ENCODE data around the gene ALDH3B2.
"Not testable (repeated sequence)": the region's sequence is repeated elsewhere in the genome, so short reads cannot be mapped to it uniquely, and the experiment has no call there.

ALDH3B2 gene

GRCh38 chr11:67691149-67691548, 16.7 kb upstream of the ALDH3B2 start:
- no peaks in the 10 kb centered on the region for H3K4me1 ChIP-seq
- H3K27me3 ChIP-seq, result peaks cover 0 to 29% of the 10 kb centered on the region in 2 donors
- H3K27ac ChIP-seq, result no peak overlapping the region
- H3K36me3 ChIP-seq, result no peaks in the 10 kb centered on the region
- no peaks in the 10 kb centered on the region for H3K9me3 ChIP-seq
- no peak for DNase-seq
- H3K4me3 ChIP-seq, result no peak overlapping the region
- intact Hi-C loops (cut with DNase I; ENCODE audit: low total_unique reads), result no loop called here
- no peak for TF ChIP-seq CTCF (IDR thresholded peaks at IDR 0.05)

GRCh38 chr11:67689178-67689577, 14.8 kb upstream of the ALDH3B2 start:
- H3K4me1 ChIP-seq, result no peaks in the 10 kb centered on the region
- no peak overlapping the region for H3K27ac ChIP-seq
- H3K4me3 ChIP-seq, result no peak overlapping the region
- peaks cover 0 to 29% of the 10 kb centered on the region in 2 donors for H3K27me3 ChIP-seq
- no peaks in the 10 kb centered on the region for H3K9me3 ChIP-seq
- DNase-seq, result no peak
- intact Hi-C loops (cut with DNase I; ENCODE audit: low total_unique reads), result no loop called here
- no peaks in the 10 kb centered on the region for H3K36me3 ChIP-seq
- no peak for TF ChIP-seq CTCF (IDR thresholded peaks at IDR 0.05)

- TF ChIP-seq CTCF (IDR thresholded peaks at IDR 0.05), result no peak
- H3K9me3 ChIP-seq, result no peaks in the 10 kb centered on the region
- peaks cover 0 to 34% of the 10 kb centered on the region in 2 donors for H3K27me3 ChIP-seq
- DNase-seq, result no peak
- H3K36me3 ChIP-seq, result no peaks in the 10 kb centered on the region
- intact Hi-C loops (cut with DNase I; ENCODE audit: low total_unique reads), result no loop called here
- H3K4me3 ChIP-seq, result no peak overlapping the region
- no peaks in the 10 kb centered on the region for H3K4me1 ChIP-seq
- no peak overlapping the region for H3K27ac ChIP-seq
Observed at GRCh38 chr11:67687986-67688385, 13.6 kb upstream of the ALDH3B2 start.

GRCh38 chr11:67685641-67686332, 11.4 kb upstream of the ALDH3B2 start:
- H3K27ac ChIP-seq; H3K4me1 ChIP-seq; intact Hi-C loops (cut with DNase I; ENCODE audit: low total_unique reads); H3K4me3 ChIP-seq; H3K36me3 ChIP-seq; H3K9me3 ChIP-seq; DNase-seq: not testable (repeated sequence)
- peaks cover 0 to 34% of the 10 kb centered on the region in 2 donors for H3K27me3 ChIP-seq

GRCh38 chr11:67682126-67683034, 8.0 kb upstream of the ALDH3B2 start:
- intact Hi-C loops (cut with DNase I; ENCODE audit: low total_unique reads); H3K36me3 ChIP-seq; DNase-seq; H3K4me1 ChIP-seq; H3K9me3 ChIP-seq; H3K4me3 ChIP-seq; H3K27ac ChIP-seq: not testable (repeated sequence)
- peaks cover 0 to 20% of the 10 kb centered on the region in 2 donors for H3K27me3 ChIP-seq

GRCh38 chr11:67680696-67681470, 6.5 kb upstream of the ALDH3B2 start:
- no peaks in the 10 kb centered on the region for H3K4me1 ChIP-seq
- no peaks in the 10 kb centered on the region for H3K36me3 ChIP-seq
- DNase-seq, result no peak
- no peaks in the 10 kb centered on the region for H3K9me3 ChIP-seq
- H3K4me3 ChIP-seq, result no peak overlapping the region
- H3K27me3 ChIP-seq, result peaks cover 0 to 9% of the 10 kb centered on the region in 2 donors
- no peak overlapping the region for H3K27ac ChIP-seq
- TF ChIP-seq CTCF (IDR thresholded peaks at IDR 0.05), result no peak
- intact Hi-C loops (cut with DNase I; ENCODE audit: low total_unique reads), result no loop called here
